Activated naive CD4-positive, alpha-beta T cell treated with anti-CD3 and anti-CD28 coated beads, Interleukin-2, amount 50 U/mL, for 72 hours (primary cell): Measurements from ENCODE around the gene NLRP9. TPM values are rescaled to one million over a fixed set of nuclear protein-coding genes. Genes with fewer than 3 reads are reported as not detected.

Source experiments
- ATAC-seq, 2 donors: fragments of 150-1000 bp; cut with Tn5 transposase; 2 replicates each; pipeline ENCODE4 v1.10.0; 2021; ENCODE audit warnings: mild to moderate bottlenecking in 2 of 2, moderate library complexity in 2 of 2
- DNase-seq, 2 donors: peaks; one replicate each; pipeline ENCODE4 v3.0.0; 2021 to 2022; ENCODE audit warnings: low spot score in 2 of 2
- H3K27ac Mint-ChIP-seq, 2 donors: one replicate each; pipeline ENCODE4 v1.8.0; 2022; ENCODE audit warnings: mild to moderate bottlenecking in 2 of 2, mixed read lengths in 2 of 2
- H3K36me3 Mint-ChIP-seq, 2 donors: one replicate each; pipeline ENCODE4 v1.8.0; 2022; ENCODE audit warnings: mixed read lengths in 2 of 2
- H3K9me3 Mint-ChIP-seq, 2 donors: one replicate each; pipeline ENCODE4 v1.8.0; 2022; ENCODE audit warnings: mixed read lengths in 2 of 2
- total RNA-seq, 2 donors: library from RNA; stranded (reverse); gene quantifications; one replicate each; pipeline ENCODE4 v1.2.3, GENCODE V29; 2022

The NLRP9 gene
- total RNA-seq, 2 donors from 2014 or later: 0.09 TPM; not detected in 1

DNA sequence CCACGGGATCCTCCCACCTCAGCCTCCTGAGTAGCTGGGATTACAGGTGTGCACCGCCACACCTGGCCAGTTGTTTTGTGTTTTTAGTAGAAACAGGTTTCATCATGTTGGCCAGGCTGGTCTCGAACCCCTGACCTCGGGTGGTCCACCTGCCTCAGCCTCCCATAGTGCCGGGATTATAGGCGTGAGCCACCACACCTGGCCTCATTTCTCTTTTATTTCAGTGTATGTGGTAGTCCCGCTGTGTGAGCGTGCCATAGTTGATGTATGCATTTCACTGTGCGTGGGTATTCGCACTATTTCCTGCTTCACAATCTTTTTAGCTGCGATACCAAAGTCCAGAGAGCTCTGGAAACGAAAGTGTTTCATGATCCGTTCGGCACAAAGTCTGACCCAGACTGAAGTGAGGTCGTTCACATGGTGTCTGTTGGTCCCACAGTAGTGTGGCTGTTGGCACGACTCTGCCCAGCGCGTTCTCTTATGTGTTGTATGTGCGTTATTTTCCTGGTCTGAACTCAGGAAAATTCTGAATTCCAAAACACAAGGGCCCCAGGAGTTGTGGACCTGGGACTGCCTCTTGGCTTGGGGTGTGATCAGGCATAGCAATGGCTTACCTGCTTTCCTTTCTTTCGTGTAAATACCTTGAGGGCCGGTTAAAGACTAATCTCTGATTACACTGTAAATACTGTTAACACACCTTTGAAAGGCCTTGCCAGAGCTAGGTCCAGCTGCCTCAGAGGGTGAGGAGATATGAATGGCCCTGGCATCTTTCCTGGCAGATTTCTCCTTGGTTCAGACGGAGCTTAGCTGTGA, 54.5 kb downstream of the NLRP9 start:
- peak overlapping the region; percentile 14 to 22 for H3K27ac Mint-ChIP-seq
- peaks cover 11 to 13% of the 10 kb centered on the region in 2 donors for H3K36me3 Mint-ChIP-seq
- no peak for ATAC-seq
- no peak for DNase-seq
- no peaks in the 10 kb centered on the region for H3K9me3 Mint-ChIP-seq

DNA sequence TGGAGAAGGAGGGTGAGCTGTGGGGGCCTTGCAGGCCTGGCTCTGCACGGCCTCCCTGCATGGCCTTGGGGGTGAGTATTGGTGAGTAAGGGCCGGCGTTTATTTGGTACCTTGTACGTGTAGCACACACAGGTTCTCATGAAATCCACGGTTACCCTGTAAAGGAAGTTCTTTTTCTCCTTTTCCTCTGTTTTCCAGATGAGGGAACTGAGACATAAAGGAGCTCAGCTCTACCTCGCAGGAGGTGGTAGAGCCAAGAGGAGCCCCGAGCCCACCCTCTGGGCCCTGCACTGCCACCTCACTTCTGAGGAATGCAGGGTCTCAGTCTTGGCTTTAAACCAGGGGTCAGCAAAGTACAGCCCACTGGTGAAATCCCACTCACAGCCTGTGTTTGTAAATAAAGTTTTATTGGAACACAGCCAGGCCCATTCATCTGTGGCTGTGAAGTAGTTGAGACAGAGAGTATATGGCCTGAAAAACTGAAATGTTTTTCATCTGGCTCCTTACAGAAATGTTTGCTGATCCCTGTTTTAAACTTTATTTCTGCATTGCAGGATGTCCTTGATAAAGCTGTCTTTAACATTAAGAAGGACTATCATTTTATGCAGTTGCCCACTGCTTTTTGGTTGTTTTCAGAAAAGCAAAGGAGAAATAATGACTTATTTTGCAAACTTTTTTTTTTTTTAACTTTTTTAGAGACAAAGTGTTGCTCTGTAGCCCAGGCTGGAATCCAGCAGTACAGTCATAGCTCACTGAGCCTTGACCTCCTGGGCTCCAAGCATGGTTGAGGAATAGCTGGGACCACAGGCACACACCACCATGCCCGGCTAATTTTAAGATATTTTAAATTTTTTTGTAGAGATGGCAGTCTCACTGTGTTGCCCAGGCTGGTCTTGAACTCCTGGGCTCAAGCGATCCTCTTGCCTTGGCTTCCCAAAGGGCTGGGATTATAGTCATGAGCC, 56.8 kb downstream of the NLRP9 start:
- ATAC-seq (no peak), DNase-seq (no peak)
- H3K9me3 Mint-ChIP-seq: no peaks in the 10 kb centered on the region
- H3K27ac Mint-ChIP-seq: no peak overlapping the region
- peaks cover 14 to 23% of the 10 kb centered on the region in 2 donors for H3K36me3 Mint-ChIP-seq

DNA sequence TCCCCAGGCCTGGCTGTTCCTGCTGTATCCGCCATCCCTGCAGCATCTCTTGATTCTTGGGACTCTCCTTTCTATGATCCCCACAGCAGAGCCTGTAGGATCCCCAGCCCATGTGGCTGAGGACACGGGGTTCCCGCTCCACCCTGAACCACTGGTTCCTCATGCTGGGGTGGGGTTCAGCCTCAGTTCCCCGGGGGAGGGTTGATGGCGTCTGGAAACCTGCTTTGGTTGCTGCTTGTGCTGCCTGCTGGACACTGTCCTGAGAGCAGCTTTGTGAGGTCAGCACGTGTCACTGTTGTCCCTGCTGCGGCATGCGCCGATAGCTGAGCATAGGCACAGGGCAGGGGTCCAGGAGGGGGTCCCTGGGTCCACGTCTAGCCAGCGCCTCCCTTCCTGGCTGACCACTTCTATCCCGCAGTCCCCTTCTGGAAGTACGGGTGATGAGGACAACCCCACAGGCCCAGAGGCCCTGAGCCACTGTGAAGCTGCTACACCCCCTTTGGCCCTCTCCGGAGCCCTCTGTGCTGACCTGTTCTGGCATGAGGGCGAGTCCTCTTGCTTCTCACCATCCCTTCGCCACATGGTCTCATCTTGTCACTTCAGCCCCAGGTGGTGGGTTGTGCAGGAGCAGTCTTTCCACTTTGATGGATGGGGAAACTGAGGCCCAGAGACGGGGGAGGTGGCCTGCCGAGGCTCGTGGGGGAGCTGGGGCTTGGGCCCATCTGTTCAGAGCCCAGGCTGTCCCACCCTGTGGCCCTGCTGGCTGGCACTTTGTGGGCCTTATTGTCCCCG, 57.7 kb downstream of the NLRP9 start:
- H3K36me3 Mint-ChIP-seq: peaks cover 18 to 29% of the 10 kb centered on the region in 2 donors
- no peaks in the 10 kb centered on the region for H3K9me3 Mint-ChIP-seq
- no peak for DNase-seq
- H3K27ac Mint-ChIP-seq: peak overlapping the region in 1 of 2 donors; percentile 76
- ATAC-seq: no peak

DNA sequence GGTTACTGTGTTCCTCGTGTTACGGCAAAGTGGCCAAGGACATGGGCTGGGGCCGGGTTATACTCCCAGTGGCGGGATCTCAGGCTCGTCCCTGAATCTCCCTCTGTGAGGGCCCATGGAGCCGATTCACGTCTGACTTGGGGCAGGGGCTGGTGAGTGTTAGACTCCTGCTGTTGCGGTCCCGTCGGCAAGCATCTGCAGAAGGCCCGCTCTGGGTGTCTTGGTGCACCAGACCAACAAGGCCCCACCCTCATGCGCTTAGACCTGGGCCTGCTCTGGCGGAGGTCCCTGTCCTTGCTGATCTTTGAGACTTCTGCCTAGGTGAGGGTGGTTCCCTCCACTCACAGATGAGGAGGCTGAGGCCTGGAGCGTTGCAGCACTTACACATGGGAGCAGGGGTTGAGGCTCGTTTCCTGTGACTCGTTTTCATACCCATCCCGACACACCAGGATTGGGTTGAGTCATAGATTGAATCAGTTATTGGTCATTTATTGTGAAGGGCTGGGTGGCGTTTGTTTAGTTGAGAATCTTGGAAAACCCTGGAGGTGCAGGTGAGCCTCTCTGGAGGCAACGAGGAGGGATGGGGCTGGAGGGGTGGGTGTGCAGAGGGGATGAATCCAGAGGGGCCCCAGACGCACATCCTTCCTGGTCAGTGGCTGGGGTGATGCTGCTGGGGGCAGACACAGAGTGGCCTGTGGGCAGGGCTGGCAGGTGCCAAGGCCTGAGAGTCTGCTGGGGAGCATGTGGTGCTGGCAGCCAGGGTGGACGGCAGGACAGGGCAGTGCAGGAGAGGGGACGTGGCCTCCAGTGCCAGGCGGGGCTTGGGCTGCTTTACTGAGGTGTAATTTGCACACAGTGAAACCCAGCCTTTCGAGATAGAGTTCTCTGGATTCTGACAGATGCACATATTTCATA, 58.6 kb downstream of the NLRP9 start:
- peak overlapping the region; percentile 18 to 76 for H3K27ac Mint-ChIP-seq
- DNase-seq (no peak), ATAC-seq (peak in 1 of 2 donors; percentile 40)
- H3K9me3 Mint-ChIP-seq: no peaks in the 10 kb centered on the region
- H3K36me3 Mint-ChIP-seq: peaks cover 22 to 32% of the 10 kb centered on the region in 2 donors

DNA sequence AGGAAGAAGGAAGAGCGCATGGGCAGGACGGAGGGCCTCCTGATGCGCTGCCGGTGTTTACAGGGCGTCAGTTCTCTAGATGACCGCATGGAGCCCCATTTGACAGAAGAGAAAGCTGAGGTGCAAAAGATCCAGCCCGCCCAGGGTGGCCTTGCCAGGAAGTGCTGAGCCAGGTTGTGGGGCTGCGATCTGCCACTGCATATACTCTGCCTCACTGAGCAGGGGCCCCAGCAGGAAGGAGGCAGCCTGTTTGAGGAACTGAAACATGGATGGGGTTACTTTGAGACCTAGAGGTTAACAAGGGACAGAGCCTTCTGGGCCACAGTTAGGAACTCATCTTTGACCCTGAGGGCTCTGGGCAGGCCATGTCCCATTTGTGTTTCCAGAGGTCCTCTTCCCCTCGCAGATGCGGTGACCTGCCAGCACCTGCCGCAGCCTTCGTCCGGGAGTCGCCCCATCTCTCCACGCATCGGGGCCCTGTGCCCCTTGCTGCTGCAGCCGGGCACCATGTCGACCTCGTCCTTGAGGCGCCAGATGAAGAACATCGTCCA, 60.0 kb downstream of the NLRP9 start:
- Mint-ChIP-seq H3K36me3 (peaks cover 28 to 32% of the 10 kb centered on the region in 2 donors), H3K9me3 (no peaks in the 10 kb centered on the region)
- no peak for DNase-seq

DNA sequence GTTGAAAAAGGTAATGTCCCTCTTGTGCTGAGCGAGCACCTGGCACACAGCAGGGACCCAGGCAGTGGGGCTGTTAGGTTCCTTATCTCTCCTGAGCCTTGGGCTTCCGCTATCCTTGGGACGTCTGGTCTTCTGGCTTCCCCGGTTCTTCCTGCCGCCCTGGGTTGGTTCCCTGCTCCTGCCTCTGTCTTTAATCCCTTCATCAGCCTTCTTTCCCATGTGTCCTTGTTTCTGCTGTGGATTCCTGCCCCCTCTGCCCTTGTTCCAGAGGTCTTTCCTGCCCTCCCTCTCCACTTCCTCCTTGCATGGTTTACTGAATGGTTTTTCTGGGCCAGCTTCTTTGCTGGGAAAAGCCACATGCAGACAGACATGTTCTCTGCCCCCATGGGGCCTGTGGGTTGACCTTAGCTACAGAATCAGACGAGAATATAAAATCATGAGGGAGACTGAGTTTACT, 60.6 kb downstream of the NLRP9 start:
- Mint-ChIP-seq H3K36me3 (peaks cover 29 to 32% of the 10 kb centered on the region in 2 donors), H3K27ac (peak overlapping the region; percentile 17 to 76), H3K9me3 (no peaks in the 10 kb centered on the region)
- DNase-seq: no peak
- no peak for ATAC-seq

More for the DNA sequence above, 60.0 kb downstream of the NLRP9 start:
- H3K27ac Mint-ChIP-seq: peak overlapping the region; percentile 59 to 76
- no peak for ATAC-seq

DNA sequence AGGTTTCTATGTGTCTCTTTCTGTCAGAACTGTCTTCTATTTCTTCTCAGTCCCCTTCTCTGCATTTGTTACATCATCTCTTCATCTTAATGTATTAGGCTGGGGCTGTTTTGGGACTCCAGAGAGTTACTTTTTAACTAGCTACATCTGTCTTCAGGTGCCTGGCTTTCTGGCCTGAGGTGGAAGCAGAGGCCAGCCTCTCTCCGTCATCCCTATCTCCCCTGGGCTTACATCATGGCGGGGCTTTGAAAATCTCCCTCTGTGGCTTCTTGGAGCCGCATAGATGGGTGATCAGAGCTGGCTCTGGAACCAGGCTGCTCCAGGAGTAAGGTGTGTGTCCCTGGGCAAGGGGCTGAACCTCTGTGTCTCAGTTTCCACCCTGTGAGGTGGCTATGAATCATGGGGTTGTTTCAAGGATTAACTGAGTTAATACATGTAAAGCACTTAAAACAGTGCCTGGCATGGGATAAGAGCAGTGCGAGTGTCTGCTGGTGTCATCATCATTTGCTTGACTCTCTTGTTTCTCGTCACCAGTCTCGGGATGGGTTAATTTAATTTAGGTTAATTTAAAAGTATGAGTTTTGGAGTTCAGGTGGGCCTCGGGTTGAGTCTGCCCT, 61.2 kb downstream of the NLRP9 start:
- Mint-ChIP-seq H3K36me3 (peaks cover 29 to 32% of the 10 kb centered on the region in 2 donors), H3K27ac (peak overlapping the region; percentile 17 to 76), H3K9me3 (no peaks in the 10 kb centered on the region)
- DNase-seq: no peak
- peak in 1 of 2 donors; percentile 17 for ATAC-seq

DNA sequence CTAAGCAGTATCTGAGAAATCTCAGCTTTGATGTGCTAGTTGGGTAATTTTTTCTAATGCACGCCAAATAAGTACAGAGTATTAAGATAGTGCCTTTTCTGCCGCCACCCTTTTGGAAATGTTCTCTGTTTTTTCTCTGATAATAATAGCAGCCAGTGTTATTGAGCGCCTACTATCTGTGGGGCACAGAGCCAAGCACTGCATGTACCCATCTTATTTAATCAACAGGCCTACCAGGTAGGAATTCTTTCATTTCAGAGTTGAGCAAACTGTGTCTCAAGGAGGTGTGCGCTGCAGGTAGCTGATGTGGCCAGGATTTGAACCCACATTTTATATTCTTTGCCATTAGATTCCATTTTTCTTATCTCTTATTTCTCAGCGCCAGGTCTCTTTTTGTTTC, 61.8 kb downstream of the NLRP9 start:
- DNase-seq (no peak), ATAC-seq (no peak)
- Mint-ChIP-seq H3K27ac (peak overlapping the region; percentile 76 to 98), H3K36me3 (peaks cover 32% of the 10 kb centered on the region in 2 donors), H3K9me3 (no peaks in the 10 kb centered on the region)

DNA sequence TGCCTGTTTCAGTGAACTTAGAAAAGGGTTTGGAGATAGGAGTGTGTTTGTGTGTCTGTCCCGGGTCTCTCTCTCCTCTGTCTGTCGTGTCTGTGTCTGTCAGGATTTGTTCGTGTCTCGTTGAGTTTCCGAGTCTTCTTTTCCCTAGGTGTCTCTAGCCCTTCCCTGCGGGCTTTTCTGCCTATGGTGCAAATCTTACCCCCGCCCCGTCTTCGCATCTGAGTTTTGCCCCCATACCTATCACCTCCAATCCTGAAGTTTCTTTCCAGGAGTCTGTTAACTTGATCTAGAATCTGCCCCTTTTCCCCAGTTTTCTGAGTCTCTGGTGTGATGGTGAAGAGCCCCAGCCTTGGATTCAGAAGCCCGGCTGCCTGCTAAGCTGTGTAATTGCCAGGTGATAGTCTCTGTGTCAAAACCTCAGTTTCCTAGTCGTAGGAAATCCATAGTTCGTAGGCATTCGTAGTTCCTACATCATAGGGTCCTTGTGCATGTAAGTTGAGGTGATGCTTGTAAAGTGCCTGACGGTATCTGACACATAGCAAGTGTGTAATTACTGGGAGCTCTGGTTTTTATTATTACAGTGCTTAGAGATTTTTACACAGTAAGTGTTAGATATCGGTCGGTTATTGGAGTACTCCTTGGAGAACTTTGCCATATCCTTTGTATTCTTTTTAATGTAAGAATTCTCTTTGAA, 62.4 kb downstream of the NLRP9 start:
- Mint-ChIP-seq H3K36me3 (peaks cover 32 to 34% of the 10 kb centered on the region in 2 donors), H3K27ac (peak overlapping the region; percentile 89 to 98), H3K9me3 (no peaks in the 10 kb centered on the region)
- DNase-seq (no peak), ATAC-seq (no peak)

DNA sequence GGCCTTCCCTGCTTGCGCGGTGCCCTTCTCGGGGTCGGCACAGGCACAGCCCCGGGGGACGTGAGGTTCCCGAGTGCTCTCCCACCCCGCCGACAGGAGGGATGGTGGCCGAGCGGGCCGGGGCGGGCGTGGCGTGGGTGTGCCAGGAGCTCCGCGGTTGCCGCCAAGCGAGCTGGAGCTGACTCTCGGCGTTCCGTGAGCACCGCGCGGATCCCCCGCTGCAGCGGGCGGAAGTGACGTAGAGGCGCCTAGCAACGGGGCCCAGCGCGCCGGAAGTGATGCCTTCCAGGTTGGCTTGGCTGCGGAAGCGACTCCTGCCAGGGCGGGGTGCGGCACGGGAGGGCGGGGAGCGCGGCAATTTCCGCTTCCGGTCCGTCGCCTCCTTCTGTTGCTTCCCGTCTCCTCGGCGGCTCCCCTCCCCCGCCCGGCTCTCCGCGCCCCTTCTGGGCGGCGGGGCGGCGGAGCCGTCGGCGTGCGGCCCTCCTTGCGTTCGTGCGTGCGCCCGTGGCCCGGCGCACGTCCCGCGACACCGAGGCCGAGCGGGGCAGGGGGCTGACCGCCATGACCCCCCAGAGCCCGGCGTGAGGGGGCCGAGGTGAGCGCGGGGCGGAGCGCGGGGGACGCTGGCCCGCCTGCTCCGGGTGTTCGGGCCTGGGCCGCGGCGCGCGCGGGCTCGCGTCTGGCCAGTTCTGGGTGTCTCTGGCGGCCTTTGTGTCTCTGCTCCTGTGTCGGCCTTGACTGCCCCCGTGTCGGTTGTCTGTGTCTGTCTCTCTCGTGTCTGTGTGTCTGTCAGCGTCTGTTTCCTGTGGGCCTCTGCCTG, 63.2 kb downstream of the NLRP9 start, which contains the start of gene EPN1:
EPN1 (plus strand) TSS at position 386 of the 820 bp plus-strand sequence. CDS start 3,402 bp downstream, outside the sequence.
- H3K36me3 Mint-ChIP-seq: peaks cover 27 to 34% of the 10 kb centered on the region in 2 donors
- peak; percentile 92 for ATAC-seq

DNA sequence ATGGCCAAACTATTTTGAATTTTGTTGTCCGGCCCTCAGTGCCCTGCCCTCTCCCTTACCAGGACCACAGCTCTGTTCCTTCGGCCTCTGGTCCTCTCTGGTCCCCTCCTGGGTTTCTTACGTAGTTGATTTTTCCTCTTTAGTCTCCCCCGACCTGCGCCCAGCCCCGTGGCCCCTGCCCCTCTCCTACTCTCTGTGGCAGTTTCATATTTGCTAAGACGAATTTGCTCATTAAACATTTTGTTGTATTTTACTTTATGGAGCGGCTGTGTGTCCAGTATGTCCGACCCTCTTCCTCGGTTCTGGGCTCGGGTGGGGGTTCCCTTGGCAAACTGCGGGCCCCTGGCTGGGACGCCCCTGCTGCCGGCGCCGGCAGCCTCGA, 63.8 kb downstream of the NLRP9 start:
- H3K27ac Mint-ChIP-seq: peak overlapping the region; percentile 17 to 79
- no peaks in the 10 kb centered on the region for H3K9me3 Mint-ChIP-seq
- DNase-seq (no peak), ATAC-seq (no peak)
- H3K36me3 Mint-ChIP-seq: peaks cover 27 to 28% of the 10 kb centered on the region in 2 donors

More for the DNA sequence above, 63.2 kb downstream of the NLRP9 start, which contains the start of gene EPN1:
- peak within 1 kb of the TSS; percentile 89 to 98 for H3K27ac Mint-ChIP-seq
- H3K9me3 Mint-ChIP-seq: no peaks in the 10 kb centered on the region
- peak; percentile 95 for DNase-seq

DNA sequence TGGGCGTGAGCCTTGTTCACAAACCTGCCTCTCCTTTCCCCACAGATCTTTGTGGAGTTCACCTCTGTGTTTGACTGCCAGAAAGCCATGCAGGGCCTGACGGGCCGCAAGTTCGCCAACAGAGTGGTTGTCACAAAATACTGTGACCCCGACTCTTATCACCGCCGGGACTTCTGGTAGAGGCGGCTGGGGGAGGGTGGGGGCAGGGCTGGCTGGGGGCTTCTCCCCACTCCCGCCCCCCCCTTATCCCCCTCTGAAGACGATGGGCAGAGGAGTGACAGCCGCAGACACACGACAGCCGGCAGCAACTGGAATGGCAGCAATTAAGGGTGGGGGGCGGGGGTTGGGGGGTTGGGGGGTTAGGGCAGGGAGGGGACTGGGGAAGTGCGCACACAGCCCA, 64.3 kb downstream of the NLRP9 start:
- Mint-ChIP-seq H3K27ac (peak overlapping the region; percentile 17 to 79), H3K9me3 (no peaks in the 10 kb centered on the region), H3K36me3 (peaks cover 21 to 24% of the 10 kb centered on the region in 2 donors)
- ATAC-seq: no peak
- no peak for DNase-seq

DNA sequence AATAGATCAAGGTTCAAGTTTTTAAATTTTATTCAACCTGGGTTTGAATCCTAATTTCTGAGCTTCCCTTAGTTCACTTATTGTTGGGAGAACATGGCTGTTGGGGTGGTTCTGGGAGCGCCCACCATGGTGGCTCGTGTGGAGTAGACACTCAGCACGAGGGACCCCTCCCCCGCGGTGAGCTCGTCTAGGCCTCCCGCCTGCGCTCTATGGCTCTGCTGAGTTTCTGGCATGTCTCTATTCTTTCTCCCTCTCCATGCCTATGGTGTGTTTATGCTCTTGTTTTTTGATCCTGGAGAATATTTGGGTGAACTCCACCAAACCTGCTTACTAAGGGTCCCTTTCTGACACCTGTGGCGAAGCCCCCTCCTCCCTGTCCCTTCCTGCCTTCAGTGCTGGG, 64.7 kb downstream of the NLRP9 start:
- DNase-seq (no peak), ATAC-seq (no peak)
- Mint-ChIP-seq H3K27ac (peak overlapping the region in 1 of 2 donors; percentile 75), H3K36me3 (peaks cover 17 to 21% of the 10 kb centered on the region in 2 donors), H3K9me3 (no peaks in the 10 kb centered on the region)
